HG02763 (cell line): ENCODE results near the gene RAET1L.
"Not testable (repeated sequence)": the region's sequence is repeated elsewhere in the genome, so short reads cannot be mapped to it uniquely, and the experiment has no call there.

Experiments used
- ATAC-seq: cut with Tn5 transposase; IDR thresholded peaks from one replicate; pipeline ENCODE4 v1.9.1; 2021; ENCODE audit warnings: mild to moderate bottlenecking, moderate library complexity; ENCODE audit not compliant: unreplicated experiment

RAET1L gene

GRCh38 chr6:150044621-150045145 lies 19.4 kb upstream of the RAET1L start:
- ATAC-seq = no peak

GRCh38 chr6:150043501-150044412 lies 18.4 kb upstream of the RAET1L start:
- ATAC-seq = no peak

DNA sequence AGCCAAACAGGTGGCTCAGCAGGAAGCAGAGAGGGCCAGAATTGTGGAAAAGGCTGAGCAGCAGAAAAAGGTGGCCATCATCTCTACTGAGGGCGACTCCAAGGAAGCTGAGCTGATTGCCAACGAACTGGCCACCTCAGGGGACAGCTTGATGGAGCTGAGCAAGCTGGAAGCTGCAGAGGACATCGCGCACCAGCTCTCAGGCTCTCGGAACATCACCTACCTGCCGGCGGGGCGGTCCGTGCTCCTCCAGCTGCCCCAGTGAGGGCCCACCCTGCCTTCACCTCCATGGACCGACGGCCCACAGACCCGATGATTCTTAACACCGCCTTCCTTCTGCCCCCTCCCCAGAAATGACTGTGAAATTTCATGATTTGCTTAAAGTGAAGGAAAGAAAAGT lies 17.8 kb upstream of the RAET1L start:
- ATAC-seq = no peak

GRCh38 chr6:150038202-150039062 lies 13.1 kb upstream of the RAET1L start:
- ATAC-seq = no peak

GRCh38 chr6:150037526-150038201 lies 12.3 kb upstream of the RAET1L start:
- no peak for ATAC-seq

- no peak for ATAC-seq
Measured at GRCh38 chr6:150036081-150036480, 10.7 kb upstream of the RAET1L start.

DNA sequence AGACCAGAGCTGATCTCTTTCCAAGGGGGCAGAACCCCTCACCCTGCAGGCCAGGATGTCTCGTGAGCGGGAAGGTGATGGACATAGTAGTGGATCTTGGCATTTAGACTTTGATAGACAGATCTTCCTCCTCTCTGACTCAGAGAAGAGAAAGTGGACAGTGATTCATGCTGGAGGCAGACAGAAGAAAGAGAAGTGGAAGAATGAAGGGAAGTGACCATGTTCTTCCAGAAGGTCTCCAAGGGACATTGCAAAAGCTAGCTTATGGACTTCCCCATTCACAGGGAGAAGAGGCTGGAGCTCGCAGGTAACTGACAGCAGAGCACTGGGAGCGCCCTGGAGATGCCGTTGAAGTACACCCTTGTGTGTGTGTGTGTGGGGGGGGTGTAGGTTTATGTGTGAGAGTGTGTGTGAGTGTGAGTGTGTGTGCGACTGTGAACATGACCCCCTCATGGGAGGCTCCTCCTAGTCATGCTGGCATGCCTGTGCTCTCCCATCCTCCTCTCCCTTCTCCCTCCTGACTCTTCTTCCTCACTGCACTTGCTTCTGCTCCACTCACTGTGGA lies 8.0 kb upstream of the RAET1L start:
- ATAC-seq = no peak

DNA sequence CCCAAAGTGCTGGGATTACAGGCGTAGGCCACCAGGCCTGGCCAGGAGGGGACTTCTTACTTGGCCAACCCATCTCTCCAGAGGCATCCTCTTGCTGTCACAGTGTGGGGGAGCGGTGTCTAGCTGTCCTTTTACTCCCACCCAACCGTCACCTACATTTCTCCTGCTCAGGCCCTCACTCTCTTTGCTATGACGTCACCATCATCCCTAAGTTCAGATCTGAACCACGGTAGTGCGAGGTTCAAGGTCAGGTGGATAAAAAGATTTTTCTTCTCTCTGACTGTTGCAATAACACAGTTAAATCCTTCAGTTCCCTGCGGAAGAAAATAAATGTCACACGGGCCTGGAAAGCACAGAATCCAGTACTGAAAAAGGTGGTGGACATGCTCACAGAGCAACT lies 7.3 kb upstream of the RAET1L start:
- ATAC-seq = no peak

- no peak for ATAC-seq
Measured at GRCh38 chr6:150030611-150031010, 5.3 kb upstream of the RAET1L start.

DNA sequence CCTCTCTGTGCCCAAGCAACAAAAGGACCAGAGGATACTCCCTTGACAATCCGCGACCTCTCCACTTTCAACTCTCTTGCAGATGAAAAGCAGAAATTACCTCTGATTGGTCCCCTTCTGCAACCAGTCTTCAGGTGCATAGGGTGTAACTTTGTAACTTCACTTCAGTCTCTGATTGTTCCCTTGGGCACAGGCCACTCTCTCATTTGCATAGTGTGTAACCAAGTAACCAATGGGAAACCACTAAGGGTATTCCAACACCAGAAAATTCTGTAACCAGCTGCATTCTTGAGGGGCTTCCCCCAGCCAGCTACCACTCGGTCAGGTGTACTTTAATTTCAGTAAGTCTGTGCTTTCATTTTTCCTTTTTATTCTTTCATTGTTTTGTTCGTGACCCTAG lies 4.4 kb upstream of the RAET1L start:
- ATAC-seq = no peak

DNA sequence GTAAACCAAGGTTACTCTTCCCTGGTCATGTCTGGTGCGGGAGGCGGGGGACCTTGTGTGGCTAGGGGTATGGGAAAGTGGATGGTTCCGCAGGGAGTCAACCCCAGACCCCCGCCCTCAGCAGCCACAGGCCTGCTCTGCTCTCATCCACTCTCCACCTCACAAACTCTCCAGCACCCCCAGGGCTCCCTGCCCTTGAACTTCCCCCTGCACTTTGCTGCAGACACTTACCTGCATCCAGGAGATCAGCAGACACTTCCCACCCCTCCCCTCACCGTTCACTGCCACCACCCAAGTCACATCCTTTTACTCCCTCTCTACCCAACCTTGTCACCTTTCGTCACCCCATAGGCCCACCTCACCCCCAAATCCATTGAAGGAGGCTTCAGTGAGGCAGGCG lies 3.9 kb upstream of the RAET1L start:
- no peak for ATAC-seq

DNA sequence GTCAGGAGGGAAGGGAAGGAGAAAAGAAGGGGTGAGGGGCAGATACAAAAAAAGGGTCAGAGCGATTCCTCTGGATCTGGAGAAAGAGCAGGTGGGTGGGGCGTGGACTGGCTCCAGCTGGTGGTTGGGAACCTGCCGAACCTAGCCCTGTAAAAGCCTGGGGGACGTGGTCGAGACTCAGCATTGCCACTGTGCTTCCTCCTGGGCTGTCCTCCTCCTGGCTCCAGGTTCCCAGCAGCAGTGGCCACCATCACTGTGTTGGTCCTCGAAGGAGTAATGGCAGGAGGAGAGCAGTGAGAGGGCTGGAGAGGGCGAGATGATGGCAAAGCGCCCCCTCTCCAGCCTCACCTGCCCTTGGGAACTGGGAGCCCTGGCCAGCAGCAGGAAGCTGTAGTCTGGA lies 3.5 kb upstream of the RAET1L start:
- ATAC-seq = no peak

DNA sequence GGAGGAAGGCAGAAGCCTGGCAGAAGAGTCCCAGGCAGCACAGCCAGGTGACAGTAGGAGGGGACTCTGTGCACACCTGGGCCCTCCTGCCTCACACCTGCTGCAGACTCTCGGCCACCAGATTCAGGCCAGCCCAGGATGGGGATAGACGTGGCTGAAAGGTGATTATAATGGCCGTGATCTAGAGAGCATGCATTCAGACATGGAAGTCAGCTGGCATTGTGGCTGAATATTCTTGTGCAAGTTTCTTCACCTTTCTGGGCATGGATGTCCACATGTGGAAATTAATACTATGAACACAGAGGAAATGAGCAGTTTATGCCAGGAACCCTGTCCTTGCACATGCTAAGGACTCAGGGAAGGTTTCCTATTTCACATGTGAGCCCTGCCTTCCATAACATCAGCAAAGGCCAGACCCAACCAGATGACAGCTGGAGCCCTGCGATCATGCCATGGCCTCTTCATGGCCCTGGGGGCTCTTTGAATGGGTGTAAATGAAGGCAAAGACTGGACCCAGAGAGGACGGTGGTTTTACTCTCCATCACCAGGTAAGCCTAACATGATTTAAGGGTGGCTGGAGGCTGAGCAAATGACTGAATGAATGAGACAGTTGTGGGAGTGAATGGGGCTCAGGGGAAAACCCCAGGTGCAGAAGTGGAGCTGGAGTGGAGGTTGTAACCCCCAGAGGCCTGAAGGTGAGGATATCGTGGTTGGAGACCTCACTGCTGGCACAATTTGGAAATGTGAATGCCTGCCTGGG lies 2.7 kb upstream of the RAET1L start:
- ATAC-seq = no peak

- no peak for ATAC-seq
Measured at GRCh38 chr6:150026976-150027805, 1.9 kb upstream of the RAET1L start.

- ATAC-seq = no peak
Measured at GRCh38 chr6:150024646-150025155, 631 bp downstream of the RAET1L start.

DNA sequence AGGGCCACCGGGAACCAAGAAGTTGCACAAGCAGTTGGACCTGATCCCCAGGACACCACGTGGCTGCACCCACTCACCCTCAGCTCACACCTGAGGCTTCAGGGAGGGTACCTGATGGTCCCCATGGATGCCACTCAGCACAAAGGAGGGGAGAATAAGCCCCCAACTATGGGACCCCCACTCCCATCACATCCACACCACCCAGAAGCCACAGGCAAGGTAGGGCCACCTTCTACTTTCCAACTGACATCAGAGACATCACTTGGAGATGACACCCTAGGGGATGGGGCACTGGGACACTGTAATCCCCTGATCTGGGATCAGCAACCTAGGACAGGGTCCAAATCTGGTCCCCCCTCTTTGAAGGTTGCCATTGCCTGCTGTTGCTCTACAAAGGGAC lies 1.3 kb downstream of the RAET1L start:
- ATAC-seq = not testable (repeated sequence)

DNA sequence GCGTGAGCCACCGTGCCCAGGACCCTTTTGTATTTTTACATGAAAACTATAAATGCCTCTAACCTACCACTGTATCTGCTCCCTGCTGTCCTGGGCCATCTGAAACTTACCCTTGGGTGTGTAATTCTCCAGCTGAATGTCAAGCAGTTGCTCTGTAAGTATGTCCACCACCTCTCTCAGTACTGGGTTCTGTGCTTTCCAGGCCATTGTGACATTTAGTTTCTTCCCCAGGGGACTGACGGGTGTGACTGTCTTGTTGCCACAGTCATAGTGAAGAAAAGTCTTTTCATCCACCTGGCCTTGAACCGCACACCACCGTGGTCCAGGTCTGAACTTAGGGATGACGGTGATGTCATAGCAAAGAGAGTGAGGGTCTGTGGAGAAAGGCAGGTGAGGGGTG lies 3.5 kb downstream of the RAET1L start:
- ATAC-seq = not testable (repeated sequence)

- ATAC-seq = no peak
Measured at GRCh38 chr6:150018846-150019580, 6.3 kb downstream of the RAET1L start.
